HG02798 (cell line): Measurements from ENCODE around the gene FHL3.

ENCODE experiments used
- ATAC-seq: cut with Tn5 transposase; IDR thresholded peaks from one replicate; pipeline ENCODE4 v1.9.1; 2021; ENCODE audit warnings: mild to moderate bottlenecking; ENCODE audit not compliant: unreplicated experiment, poor library complexity

FHL3 gene

GRCh38 chr1:38005195-38006007 is at the start of gene FHL3:
Gene FHL3, minus strand, starts transcription at chr1:38005514. Its CDS starts 6,102 bp downstream, at chr1:37999412.
- peak; percentile 50 for ATAC-seq

- ATAC-seq = no peak
Measured at GRCh38 chr1:38053416-38054091, 48.2 kb upstream of the FHL3 start.

GRCh38 chr1:38052750-38053415 is 47.6 kb upstream of the FHL3 start:
- peak; percentile 54 for ATAC-seq

GRCh38 chr1:38051079-38051543 is 45.8 kb upstream of the FHL3 start:
- no peak for ATAC-seq

- ATAC-seq = no peak
Measured at GRCh38 chr1:38050397-38051078, 45.2 kb upstream of the FHL3 start.

GRCh38 chr1:38047603-38048141 is 42.4 kb upstream of the FHL3 start:
- ATAC-seq = no peak

GRCh38 chr1:38046884-38047602 is 41.7 kb upstream of the FHL3 start:
- peak; percentile 78 for ATAC-seq

GRCh38 chr1:38046333-38046883 is 41.1 kb upstream of the FHL3 start, which contains the start of gene POU3F1:
Gene POU3F1, minus strand, starts transcription at chr1:38046793. Its CDS starts 50 bp downstream, at chr1:38046743.
- peak; percentile 11 for ATAC-seq

GRCh38 chr1:38045401-38046332 is 40.4 kb upstream of the FHL3 start:
- ATAC-seq = peak; percentile 4

GRCh38 chr1:38044221-38045215 is 39.2 kb upstream of the FHL3 start:
- ATAC-seq = no peak

GRCh38 chr1:38043036-38043747 is 37.9 kb upstream of the FHL3 start:
- ATAC-seq = no peak

GRCh38 chr1:38041936-38042834 is 36.9 kb upstream of the FHL3 start:
- no peak for ATAC-seq

GRCh38 chr1:38039331-38040088 is 34.2 kb upstream of the FHL3 start:
- ATAC-seq = no peak

GRCh38 chr1:38038861-38039260 is 33.5 kb upstream of the FHL3 start:
- no peak for ATAC-seq
